ENCODE results near the gene CROT.
"Not testable (repeated sequence)": the region's sequence is repeated elsewhere in the genome, so short reads cannot be mapped to it uniquely, and the experiment has no call there.

CROT gene

GRCh38 chr7:87317691-87318245 lies 27.7 kb upstream of the CROT start:
- TF ChIP-seq, protein P1, sequence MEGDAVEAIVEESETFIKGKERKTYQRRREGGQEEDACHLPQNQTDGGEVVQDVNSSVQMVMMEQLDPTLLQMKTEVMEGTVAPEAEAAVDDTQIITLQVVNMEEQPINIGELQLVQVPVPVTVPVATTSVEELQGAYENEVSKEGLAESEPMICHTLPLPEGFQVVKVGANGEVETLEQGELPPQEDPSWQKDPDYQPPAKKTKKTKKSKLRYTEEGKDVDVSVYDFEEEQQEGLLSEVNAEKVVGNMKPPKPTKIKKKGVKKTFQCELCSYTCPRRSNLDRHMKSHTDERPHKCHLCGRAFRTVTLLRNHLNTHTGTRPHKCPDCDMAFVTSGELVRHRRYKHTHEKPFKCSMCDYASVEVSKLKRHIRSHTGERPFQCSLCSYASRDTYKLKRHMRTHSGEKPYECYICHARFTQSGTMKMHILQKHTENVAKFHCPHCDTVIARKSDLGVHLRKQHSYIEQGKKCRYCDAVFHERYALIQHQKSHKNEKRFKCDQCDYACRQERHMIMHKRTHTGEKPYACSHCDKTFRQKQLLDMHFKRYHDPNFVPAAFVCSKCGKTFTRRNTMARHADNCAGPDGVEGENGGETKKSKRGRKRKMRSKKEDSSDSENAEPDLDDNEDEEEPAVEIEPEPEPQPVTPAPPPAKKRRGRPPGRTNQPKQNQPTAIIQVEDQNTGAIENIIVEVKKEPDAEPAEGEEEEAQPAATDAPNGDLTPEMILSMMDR (IDR thresholded peaks at IDR 0.05; ENCODE audit: low read depth, low read length), result no peak

DNA sequence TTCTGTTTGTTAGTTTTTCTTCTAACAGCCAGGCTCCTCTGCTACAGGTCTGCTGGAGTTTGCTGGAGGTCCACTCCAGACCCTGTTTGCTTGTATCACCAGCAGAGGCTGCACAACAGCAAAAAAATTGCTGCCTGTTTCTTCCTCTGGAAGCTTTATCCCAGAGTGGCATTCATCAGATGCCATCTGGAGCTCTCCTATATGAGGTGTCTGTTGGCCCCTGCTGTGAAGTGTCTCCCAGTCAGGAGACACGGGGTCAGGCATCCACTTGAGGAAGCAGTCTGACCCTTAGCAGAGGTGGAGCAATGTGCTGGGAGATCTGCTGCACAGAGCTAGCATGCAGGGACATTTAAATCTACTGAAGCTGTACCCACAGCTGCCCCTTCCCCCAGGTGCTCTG lies 26.7 kb upstream of the CROT start:
- TF ChIP-seq, protein P1 (IDR thresholded peaks at IDR 0.05; ENCODE audit: low read depth, low read length), result no peak; the same call in 1 of the 2 replicates

More at GRCh38 chr7:87317691-87318245, 27.7 kb upstream of the CROT start:
- no peak for DNase-seq (ENCODE audit: extremely low read depth, low read depth)

DNA sequence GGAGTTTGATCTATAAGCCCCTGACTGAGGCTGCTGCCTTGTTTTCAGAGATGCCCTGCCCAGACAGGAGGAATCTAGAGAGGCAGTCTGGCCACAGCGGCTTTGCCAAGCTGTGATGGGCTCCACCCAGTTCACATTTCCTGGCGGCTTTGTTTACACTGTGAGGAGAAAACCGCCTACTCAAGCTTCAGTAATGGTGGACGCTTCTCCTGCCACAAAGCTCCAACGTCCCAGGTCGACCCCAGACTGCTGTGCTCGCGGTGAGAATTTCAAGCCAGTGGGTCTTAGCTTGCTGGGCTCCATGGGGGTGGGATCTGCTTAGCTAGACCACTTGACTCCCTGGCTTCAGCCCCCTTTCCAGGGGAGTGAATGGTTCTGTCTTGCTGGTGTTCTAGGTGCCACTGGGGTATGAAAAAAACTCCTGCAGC lies 26.3 kb upstream of the CROT start:
- DNase-seq (ENCODE audit: extremely low read depth, low read depth), result not testable (repeated sequence)

More for the DNA sequence above, 26.7 kb upstream of the CROT start:
- DNase-seq (ENCODE audit: extremely low read depth, low read depth), result no peak

DNA sequence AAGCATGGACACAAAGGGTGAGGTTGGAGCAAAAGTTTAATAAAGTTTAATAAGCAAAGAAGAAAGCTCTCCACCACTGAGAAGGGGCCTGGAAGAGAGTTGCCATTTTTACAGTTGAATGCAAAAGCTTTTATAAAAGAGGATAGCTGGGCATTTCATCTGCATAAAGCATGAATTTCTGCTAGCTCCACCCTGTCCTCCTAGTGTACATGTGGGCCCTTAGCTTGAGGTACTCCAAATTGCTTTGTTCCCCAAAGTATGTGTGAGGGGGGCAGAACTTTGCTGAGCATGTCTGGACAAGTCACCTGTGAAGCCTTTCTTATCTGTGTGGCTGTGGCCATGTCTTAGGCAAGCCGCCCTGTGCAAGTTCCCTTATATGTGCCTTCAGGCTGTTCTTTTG lies 22.6 kb upstream of the CROT start:
- no peak for DNase-seq (ENCODE audit: extremely low read depth, low read depth)
- TF ChIP-seq, protein P1 (IDR thresholded peaks at IDR 0.05; ENCODE audit: low read depth, low read length), result no peak

- TF ChIP-seq, protein P1 (IDR thresholded peaks at IDR 0.05; ENCODE audit: low read depth, low read length), result no peak
- DNase-seq (ENCODE audit: extremely low read depth, low read depth), result no peak
These were observed 19.7 kb upstream of the CROT start for GRCh38 chr7:87325576-87326370.

- peak; percentile 3 for DNase-seq (ENCODE audit: extremely low read depth, low read depth)
- TF ChIP-seq, protein P1 (IDR thresholded peaks at IDR 0.05; ENCODE audit: low read depth, low read length), result no peak
These were observed 17.2 kb upstream of the CROT start for GRCh38 chr7:87328281-87328680.

DNA sequence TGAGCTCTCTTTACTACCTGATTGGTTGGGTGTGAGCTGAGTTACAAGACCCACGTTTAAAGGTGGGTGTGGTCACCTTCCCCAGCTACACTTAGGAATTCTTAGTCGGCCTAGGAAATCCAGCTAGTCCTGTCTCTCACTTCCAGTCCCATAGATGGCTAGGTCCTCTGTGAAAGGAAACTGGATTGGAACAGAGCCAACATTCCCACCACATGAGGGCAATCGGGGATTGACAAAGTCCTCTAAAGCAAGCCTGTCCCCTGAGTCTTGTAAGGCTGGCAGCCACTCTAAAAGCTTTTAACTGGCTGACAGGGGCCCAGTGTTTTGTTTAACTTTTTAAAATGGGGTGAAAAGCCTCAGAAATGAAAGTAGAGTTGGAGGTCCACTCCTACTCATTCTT lies 15.1 kb upstream of the CROT start:
- DNase-seq (ENCODE audit: extremely low read depth, low read depth), result no peak
- TF ChIP-seq, protein P1 (IDR thresholded peaks at IDR 0.05; ENCODE audit: low read depth, low read length), result no peak
